ENCODE measurements around the gene RBBP5.

The RBBP5 gene

DNA sequence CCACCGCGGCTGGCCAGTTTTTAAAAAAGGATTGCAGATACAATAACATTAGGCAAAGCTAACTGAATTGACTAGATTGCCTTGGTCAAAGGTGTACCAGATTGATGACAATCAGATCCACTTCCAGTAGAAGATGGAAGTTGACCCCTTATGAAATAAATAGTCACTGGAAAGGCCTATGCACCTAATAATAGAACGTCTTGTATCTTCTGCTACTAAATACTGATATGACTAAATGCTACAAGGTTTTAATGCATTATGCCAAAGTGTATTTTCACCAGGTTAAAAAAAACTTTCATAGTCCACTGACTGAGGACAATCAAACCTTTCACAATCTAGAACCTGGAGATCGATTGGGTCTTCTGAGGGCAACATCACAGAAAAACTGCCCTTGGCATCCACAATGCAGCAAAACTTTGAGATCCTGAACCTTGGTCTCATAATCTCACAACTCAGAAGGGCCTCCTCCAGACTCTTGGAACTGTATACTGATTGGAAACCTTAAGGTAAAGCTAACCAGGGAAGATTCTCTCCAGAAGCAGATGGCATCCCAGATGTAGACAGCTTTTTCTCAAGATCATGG, 7.8 kb upstream of the RBBP5 start:
- no peak for DNase-seq

GRCh38 chr1:205128050-205128449, 6.3 kb upstream of the RBBP5 start:
- no peak for DNase-seq

DNA sequence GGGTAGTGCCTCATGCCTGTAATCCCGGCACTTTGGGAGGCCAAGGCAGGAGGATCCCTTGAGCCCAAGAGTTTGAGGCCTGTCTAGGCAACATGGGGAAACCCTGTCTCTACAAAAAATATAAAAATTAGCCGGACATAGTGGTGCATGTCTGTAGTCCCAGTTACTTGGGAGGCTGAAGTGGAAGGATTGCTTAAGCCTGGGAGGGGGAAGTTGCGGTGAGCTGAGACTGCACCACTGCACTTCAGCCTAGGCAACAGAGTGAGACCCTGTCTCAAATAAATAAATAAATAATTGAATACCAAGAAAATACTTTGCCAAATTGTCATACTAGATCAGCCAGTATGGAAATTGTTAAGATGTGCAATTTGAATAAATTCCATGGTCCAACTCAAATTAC, 5.9 kb upstream of the RBBP5 start:
- DNase-seq = peak; percentile 70

- DNase-seq = peak; percentile 61
These were observed 2.9 kb upstream of the RBBP5 start for GRCh38 chr1:205124726-205125125.

GRCh38 chr1:205122489-205122882, 708 bp upstream of the RBBP5 start:
- DNase-seq = no peak

- DNase-seq = no peak
These were observed 3.0 kb downstream of the RBBP5 start for GRCh38 chr1:205118752-205119151.

GRCh38 chr1:205111354-205111753, 10.4 kb downstream of the RBBP5 start:
- peak; percentile 52 for DNase-seq

DNA sequence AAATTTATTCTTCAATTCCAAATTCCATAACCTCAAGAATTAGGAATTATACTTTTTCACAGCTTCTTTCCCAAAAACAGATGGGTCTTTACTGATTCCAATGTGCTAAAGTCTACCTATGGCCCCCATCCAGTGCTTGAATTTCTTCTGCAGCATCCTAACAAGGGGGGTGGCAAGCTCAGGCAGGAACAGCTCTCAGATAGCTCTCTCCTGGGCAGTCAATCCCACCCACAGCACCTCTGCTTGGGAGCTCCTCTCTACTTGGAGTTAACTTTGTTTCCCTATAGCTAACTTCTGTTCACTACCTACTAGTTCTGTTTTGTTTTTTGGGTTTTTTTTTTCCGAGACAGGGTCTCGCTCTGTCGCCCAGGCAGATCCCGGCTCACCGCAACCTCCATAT, 12.1 kb downstream of the RBBP5 start:
- DNase-seq = no peak

DNA sequence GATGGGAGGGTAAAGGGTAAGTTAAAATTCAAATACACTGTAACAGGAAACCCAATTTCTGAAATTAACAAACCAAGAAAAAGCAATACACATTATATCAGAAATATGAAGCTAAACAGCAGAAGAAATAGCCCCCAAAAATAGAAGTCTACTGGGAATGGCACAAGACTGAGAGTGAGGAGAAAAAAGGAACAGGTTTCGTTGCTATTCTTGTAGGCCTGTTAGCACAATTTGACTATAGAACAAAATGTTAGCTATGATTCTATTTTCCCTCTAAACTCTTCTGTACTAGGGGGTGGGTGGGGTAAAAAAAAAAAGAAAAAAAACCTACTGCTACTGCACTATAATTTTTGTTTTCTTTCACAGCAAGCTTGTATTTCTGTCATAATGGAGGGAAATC, 12.5 kb downstream of the RBBP5 start:
- DNase-seq = no peak

DNA sequence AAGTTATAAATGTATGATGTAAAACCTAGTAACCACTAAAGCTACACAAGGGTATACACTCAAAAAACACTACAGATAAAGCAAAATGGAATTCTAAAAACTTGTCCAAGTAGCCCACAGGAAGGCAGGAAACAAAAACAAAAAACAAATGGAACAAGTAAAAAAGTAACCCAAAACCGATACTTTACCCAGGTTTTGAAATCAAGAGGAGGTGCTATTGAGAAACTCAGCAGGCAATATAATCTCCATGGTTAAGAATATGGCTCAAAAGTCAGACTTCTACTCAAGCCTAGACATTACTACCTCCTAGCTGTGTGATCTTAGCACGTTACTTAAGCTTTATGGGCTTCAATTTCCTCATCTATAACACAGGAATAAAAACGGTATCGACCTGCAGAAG, 13.3 kb downstream of the RBBP5 start:
- DNase-seq = no peak

DNA sequence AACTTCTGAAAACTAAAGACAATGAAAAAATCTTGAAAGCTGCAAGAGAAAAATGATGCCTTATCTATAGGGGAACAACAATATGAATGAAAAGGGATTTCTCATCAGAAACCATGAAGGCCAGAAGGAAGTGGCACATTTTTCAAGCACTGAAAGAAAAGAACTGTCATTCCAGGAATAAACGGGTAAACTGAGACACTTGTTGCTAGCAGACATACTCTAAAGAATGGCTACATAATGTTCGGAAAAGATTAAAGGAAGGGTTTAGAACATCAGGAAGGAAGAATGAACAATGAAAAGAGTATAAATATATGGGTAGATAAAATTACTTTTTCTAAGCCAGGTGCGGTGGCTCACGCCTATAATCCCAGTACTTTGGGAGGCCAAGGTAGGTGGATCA, 14.5 kb downstream of the RBBP5 start:
- DNase-seq = no peak

GRCh38 chr1:205102404-205102803, 19.4 kb downstream of the RBBP5 start:
- DNase-seq = no peak

GRCh38 chr1:205098242-205098641, 23.5 kb downstream of the RBBP5 start:
- no peak for DNase-seq

DNA sequence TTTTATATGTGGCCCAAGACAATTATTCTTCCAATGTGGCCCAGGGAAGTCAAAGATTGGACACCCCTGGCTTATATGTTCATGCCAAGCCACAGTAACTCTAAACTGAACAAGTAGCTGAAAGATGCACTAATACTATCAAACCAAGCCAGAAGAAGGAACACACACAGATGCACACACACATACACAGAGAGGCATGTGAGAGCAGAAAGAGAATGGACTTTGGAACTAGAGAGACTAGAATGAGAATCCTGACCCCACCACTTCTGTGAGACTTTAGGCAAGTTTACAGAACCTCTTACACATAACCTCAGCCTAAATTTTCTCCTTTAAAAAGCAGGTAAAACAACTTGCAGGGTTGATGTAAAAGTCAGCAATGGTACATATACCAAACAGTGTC, 26.4 kb downstream of the RBBP5 start:
- DNase-seq = no peak

- no peak for DNase-seq
These were observed 30.6 kb downstream of the RBBP5 start for GRCh38 chr1:205091043-205091740.

DNA sequence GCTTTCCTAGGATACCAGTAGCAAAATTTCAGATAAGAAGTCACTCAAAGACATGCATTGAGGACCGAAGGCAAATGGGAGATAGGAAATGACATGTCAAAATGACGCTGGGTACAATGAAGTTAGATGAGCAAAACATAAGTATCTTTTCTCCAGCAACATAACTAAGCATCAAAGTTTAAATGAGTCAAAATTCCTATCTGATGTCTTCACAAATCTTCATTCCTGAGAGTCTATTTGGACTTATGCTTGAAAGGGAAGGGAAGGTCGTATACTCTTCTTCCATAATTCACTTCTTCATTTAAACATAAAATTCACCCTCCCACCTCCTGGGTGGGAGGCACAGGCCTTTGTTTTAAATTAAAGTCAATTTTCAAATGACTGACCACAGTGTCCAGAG, 33.4 kb downstream of the RBBP5 start:
- DNase-seq = no peak

- DNase-seq = no peak
These were observed 37.4 kb downstream of the RBBP5 start, which contains the start of gene TMEM81 for GRCh38 chr1:205084360-205084759. TMEM81 (minus strand) TSS chr1:205084460; CDS start chr1:205084320, 140 bp downstream.

GRCh38 chr1:205082431-205082830, 39.3 kb downstream of the RBBP5 start:
- no peak for DNase-seq

DNA sequence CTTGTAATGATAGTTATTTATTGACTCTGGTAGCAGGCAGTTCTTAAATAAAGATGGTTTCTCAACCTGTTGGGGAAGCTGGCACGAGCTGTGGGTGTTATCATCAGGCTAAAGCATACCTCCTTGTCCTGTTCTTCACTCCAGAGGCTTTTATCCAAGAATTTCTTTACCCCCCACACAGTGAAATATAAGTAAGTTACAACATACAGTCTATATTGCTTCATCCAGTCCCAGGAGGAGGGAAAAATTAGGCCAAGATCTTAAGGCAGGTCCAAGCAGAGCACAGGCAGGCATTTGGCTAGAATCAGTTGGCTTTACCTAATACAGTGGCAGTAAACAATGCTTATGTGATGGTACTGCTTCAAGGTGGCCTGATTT, 43.9 kb downstream of the RBBP5 start:
- no peak for DNase-seq

DNA sequence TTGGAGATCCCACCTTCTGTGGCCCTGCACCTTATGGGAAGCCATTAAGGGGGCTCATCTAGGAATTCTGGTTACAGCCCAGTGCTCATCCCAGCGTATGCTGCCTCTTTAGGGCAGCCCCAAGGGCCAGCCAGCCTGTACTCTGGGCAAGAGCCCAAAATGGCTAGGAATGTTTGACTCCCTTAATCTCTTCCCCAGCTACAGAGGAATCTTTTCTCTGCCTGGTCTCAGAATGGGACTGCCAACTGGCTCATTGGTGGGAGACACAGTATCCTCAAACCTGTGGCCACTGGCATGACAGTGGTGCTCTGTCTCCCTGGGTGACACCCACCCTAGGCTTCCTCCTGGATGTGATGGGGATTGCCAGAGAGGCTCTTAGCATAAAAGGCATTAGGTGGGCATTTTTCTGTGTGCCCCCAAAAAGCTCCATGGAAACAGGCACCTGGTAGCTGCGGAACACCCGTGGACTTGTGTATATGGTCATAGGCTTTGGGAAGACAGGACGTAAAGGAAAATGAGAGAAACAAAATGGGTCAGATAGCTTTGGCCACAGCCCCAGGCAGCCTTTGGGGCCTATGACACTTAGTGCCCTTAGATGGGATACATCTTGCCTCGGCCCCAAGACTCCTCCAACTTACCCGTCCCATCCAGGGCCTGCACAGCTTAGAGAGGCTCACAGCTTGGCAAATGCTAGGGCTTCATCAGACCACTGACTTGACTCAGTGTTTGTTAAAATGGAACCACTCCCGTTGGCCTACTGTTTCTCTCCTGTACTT, 44.4 kb downstream of the RBBP5 start:
- DNase-seq = no peak

DNA sequence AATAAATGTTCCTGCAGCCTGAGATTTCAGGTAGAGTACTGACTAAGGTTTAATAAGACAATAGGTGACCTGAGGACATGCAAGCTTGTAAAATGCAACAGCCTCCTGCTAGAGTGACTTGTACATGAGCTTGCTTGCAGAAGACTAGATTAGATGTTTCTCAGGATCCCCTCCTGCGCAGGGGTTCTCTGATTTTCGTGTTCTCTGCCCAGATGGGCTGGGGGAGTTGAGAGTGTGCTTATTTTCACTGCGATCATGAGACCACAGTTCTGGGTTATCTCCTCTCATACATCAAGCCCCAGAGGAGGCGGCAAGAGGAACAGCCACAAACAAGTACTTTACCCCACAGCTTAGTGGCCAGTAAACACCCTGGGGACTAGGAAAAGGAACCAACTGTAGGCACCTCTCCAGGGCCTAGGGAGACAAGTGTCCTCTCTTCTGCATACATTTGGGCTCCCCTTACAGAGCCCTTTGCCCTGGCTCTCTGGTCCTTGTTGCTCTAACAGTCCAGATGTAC, 45.5 kb downstream of the RBBP5 start:
- DNase-seq = no peak

- no peak for DNase-seq
These were observed 46.1 kb downstream of the RBBP5 start for GRCh38 chr1:205075642-205076155.

DNA sequence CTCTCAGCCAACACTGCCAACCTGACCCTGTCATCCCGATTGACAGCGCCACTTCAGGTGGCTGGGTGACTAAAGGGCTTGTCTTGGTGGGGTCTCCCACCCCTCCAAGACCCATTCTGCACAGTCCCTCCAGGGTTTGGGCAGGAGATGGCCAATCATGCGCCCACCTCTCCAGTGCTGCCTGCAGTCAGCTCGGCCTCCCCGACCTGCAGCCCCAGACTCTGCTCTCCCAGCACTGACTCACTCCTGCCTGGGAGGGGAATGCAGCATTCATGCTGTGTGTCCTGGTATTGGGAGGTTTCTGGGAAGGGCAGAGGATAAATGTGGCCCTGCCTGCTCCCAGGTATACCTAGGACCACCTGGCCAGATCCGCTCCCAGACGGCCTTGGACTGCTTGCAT, 47.3 kb downstream of the RBBP5 start:
- no peak for DNase-seq

- no peak for DNase-seq
These were observed 47.7 kb downstream of the RBBP5 start for GRCh38 chr1:205074084-205074483.

All from MV-4-11 (cell line).